Trophoblast cell (in vitro differentiated cells and primary cell): ENCODE data around the gene UBASH3B.

Experiments used
- DNase-seq, 2 donors: peaks; one replicate each; pipeline ENCODE4 v3.0.0-alpha.2; 2016
- H2AFZ ChIP-seq: 2 replicates; pipeline ENCODE4 v1.6.1; 2013; ENCODE audit warnings: low read length, moderate library complexity, mild to moderate bottlenecking; ENCODE audit not compliant: insufficient read depth, poor library complexity
- H2AK5ac ChIP-seq: 2 replicates; pipeline ENCODE4 v1.6.1; 2013; ENCODE audit warnings: mild to moderate bottlenecking, low read length
- H2BK120ac ChIP-seq: 2 replicates; pipeline ENCODE4 v1.6.1; 2013; ENCODE audit warnings: low read length, mild to moderate bottlenecking, moderate library complexity; ENCODE audit not compliant: insufficient read depth, poor library complexity
- H2BK12ac ChIP-seq: 2 replicates; pipeline ENCODE4 v1.6.1; 2013; ENCODE audit warnings: mild to moderate bottlenecking, low read length, moderate library complexity
- H2BK5ac ChIP-seq: 2 replicates; pipeline ENCODE4 v1.6.1; 2013; ENCODE audit warnings: low read length, low read depth, moderate library complexity, mild to moderate bottlenecking; ENCODE audit not compliant: poor library complexity
- H3K14ac ChIP-seq: 2 replicates; pipeline ENCODE4 v1.6.1; 2013; ENCODE audit warnings: mild to moderate bottlenecking, low read length
- H3K18ac ChIP-seq: 2 replicates; pipeline ENCODE4 v1.6.1; 2013; ENCODE audit warnings: mild to moderate bottlenecking, low read length
- H3K23ac ChIP-seq: 2 replicates; pipeline ENCODE4 v1.6.1; 2013; ENCODE audit warnings: low read length
- H3K27ac ChIP-seq: 2 replicates; pipeline ENCODE4 v1.5.1; 2013; ENCODE audit warnings: low read depth, mild to moderate bottlenecking, inconsistent platforms, low read length, moderate library complexity
- H3K27me3 ChIP-seq: 2 replicates; pipeline ENCODE4 v1.6.1; 2013; ENCODE audit warnings: inconsistent platforms, mild to moderate bottlenecking, low read length, moderate library complexity; ENCODE audit not compliant: insufficient read depth
- H3K36me3 ChIP-seq, 2 experiments: 1 replicate in 1 of 2; 2 replicates in 1 of 2; pipeline ENCODE4 v1.6.1; 2013; ENCODE audit warnings: low read length in 2 of 2, mild to moderate bottlenecking in 2 of 2, moderate library complexity in 1 of 2; ENCODE audit not compliant: insufficient read depth in 2 of 2, control insufficient read depth in 1 of 2
- H3K4ac ChIP-seq: 2 replicates; pipeline ENCODE4 v1.6.1; 2013; ENCODE audit warnings: low read depth, mild to moderate bottlenecking, low read length, moderate library complexity
- H3K4me1 ChIP-seq, 2 experiments: 1 replicate in 1 of 2; 2 replicates in 1 of 2; pipeline ENCODE4 v1.6.1; 2013; ENCODE audit warnings: low read length in 2 of 2, mild to moderate bottlenecking in 2 of 2, moderate library complexity in 1 of 2; ENCODE audit not compliant: insufficient read depth in 2 of 2, control insufficient read depth in 1 of 2
- H3K4me2 ChIP-seq: 2 replicates; pipeline ENCODE4 v1.6.1; 2013; ENCODE audit warnings: inconsistent platforms, mild to moderate bottlenecking, low read length, moderate library complexity
- H3K4me3 ChIP-seq: 2 replicates; pipeline ENCODE4 v1.5.1; 2013; ENCODE audit warnings: mild to moderate bottlenecking, low read depth, low read length, inconsistent platforms
- H3K79me1 ChIP-seq: one replicate; pipeline ENCODE4 v1.6.1; 2013; ENCODE audit warnings: low read length
- H3K79me2 ChIP-seq: 2 replicates; pipeline ENCODE4 v1.6.1; 2013; ENCODE audit warnings: low read length, mild to moderate bottlenecking; ENCODE audit not compliant: control insufficient read depth, insufficient read depth, poor library complexity
- H3K9ac ChIP-seq: 2 replicates; pipeline ENCODE4 v1.6.1; 2013; ENCODE audit warnings: mild to moderate bottlenecking, low read length
- H3K9me3 ChIP-seq: 2 replicates; pipeline ENCODE4 v1.6.1; 2013; ENCODE audit warnings: low read depth, mild to moderate bottlenecking, control low read depth, inconsistent platforms, low read length; ENCODE audit not compliant: insufficient read depth
- H4K12ac ChIP-seq: 2 replicates; pipeline ENCODE4 v1.6.1; 2013; ENCODE audit warnings: low read depth, mild to moderate bottlenecking, low read length, moderate library complexity
- H4K8ac ChIP-seq: 2 replicates; pipeline ENCODE4 v1.6.1; 2013; ENCODE audit warnings: low read depth, mild to moderate bottlenecking, low read length, moderate library complexity
- H4K91ac ChIP-seq: one replicate; pipeline ENCODE4 v1.6.1; 2013; ENCODE audit warnings: low read depth, mild to moderate bottlenecking, low read length, moderate library complexity
- WGBS: extraction: QIAGEN DNeasy Blood & Tissue Kit; methylation state at CpG from one replicate; pipeline ENCODE4 v1.1.7; 2013; ENCODE audit warnings: missing lambda C conversion rate; ENCODE audit not compliant: insufficient read length, insufficient coverage; ENCODE audit errors: extremely low coverage; 5-methylcytosine and 5-hydroxymethylcytosine counted together

Gene UBASH3B

DNA sequence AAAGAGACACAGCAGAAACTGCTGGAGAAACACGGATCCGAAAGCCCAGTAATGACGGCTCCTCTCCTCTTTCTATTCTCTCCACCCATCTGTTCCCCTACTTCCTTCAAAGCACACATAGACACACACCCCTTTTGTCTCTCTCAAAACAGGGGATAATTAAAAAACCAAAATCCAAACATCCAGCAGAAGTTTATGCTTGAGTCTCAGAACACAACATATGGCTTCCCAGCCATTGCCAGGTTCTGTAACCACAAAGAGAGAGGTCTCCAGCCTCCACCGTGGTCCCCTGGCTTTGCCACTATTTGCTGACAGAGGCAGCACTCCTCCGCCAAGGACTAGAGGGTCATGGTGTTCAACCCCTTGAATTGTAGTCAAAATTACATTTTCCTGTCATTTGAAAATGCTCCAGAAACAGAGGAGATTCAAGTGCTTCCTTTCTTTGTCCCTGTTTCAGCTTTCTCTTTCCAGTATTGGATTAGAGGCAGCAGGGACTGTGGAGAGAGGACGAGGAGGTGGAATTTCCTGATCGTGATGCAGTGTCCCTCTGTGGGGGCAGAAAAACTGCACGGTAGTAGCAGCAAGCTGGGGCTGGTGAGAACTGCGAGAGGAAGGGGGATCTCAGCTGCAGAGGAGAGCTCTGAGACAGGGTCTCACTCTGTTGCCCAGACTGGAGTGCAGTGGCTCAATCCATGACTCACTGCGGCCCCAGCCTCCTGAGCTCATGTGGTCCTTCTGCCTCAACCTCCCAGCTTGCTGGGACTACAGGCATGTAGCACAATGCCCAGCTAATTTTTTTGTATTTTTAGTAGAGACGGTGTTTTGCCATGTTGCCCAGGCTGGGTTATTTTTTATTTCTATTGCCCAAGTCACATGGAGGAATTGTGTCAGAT is 60.3 kb downstream of the UBASH3B start:
- H3K79me2 ChIP-seq = peaks cover 2% of the 10 kb centered on the region
- H3K4me1 ChIP-seq = peaks cover 9% of the 10 kb centered on the region in 2 experiments
- H3K27me3 ChIP-seq = no peaks in the 10 kb centered on the region
- H3K14ac ChIP-seq = no peak overlapping the region
- peaks cover 8 to 10% of the 10 kb centered on the region in 2 experiments for H3K36me3 ChIP-seq
- H2AFZ ChIP-seq = no peak overlapping the region
- DNase-seq = no peak
- H2AK5ac ChIP-seq = no peak overlapping the region
- no peak overlapping the region for H3K27ac ChIP-seq
- H2BK5ac ChIP-seq = no peak overlapping the region
- H3K79me1 ChIP-seq = no peaks in the 10 kb centered on the region
- H3K4me3 ChIP-seq = no peak overlapping the region
- no peak overlapping the region for H2BK12ac ChIP-seq
- H3K9ac ChIP-seq = no peak overlapping the region
- H4K8ac ChIP-seq = no peak overlapping the region
- H3K23ac ChIP-seq = no peak overlapping the region
- H3K4ac ChIP-seq = no peak overlapping the region
- H4K12ac ChIP-seq = no peak overlapping the region
- H3K4me2 ChIP-seq = no peak overlapping the region
- no peak overlapping the region for H4K91ac ChIP-seq
- WGBS = no CpG with 5 or more reads among the region's 11 CpGs
- H3K9me3 ChIP-seq = no peaks in the 10 kb centered on the region
- peak overlapping the region; percentile 25 for H3K18ac ChIP-seq
- H2BK120ac ChIP-seq = no peak overlapping the region

DNA sequence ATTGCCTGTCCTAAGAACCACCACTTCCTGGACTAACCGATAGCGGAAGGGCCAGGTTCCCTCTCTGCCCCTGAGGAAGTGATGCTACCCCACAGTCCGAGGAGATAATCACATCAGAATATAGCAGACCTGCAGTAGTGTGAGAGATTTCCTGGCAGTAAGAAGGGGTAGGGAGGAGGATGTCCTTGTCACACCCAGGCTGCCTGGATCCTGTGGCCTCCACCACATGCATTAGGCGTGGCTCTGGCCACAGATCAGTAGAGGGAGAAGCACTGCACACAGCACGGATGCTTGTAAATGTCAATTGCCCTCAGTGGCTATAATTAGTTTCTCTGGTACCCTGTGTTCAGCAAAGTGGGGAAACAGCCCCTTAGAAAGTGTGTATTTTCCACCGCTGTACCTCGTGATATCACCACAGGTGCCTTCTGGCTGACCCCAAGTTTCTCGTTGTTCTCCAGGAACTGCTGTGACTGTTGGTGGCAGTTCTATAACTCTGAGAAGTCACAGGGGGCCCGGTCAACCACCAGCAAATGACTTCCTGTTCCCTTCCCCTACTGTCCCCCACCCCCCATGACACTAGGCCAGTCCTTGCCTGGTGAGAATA is 61.8 kb downstream of the UBASH3B start:
- Histone ChIP-seq H2AFZ (no peak overlapping the region), H4K8ac (no peak overlapping the region), H2BK12ac (no peak overlapping the region), H3K4me2 (no peak overlapping the region), H3K36me3 (peaks cover 5 to 6% of the 10 kb centered on the region in 2 experiments), H3K23ac (no peak overlapping the region), H2AK5ac (no peak overlapping the region), H3K27ac (no peak overlapping the region), H3K79me1 (no peaks in the 10 kb centered on the region), H3K4me3 (no peak overlapping the region), H3K27me3 (no peaks in the 10 kb centered on the region), H4K91ac (no peak overlapping the region), H3K14ac (no peak overlapping the region), H3K4ac (no peak overlapping the region), H3K4me1 (peaks cover 13 to 17% of the 10 kb centered on the region in 2 experiments), H3K9ac (no peak overlapping the region), H3K9me3 (no peaks in the 10 kb centered on the region), H3K18ac (no peak overlapping the region), H3K79me2 (peaks cover 2% of the 10 kb centered on the region), H4K12ac (no peak overlapping the region), H2BK5ac (no peak overlapping the region), H2BK120ac (no peak overlapping the region)
- WGBS = no CpG with 5 or more reads among the region's 9 CpGs
- no peak for DNase-seq

- H3K4me2 ChIP-seq = no peak overlapping the region
- H4K12ac ChIP-seq = no peak overlapping the region
- H3K4me1 ChIP-seq = peaks cover 22 to 29% of the 10 kb centered on the region in 2 experiments
- no peaks in the 10 kb centered on the region for H3K27me3 ChIP-seq
- no peak overlapping the region for H4K91ac ChIP-seq
- no peak overlapping the region for H3K23ac ChIP-seq
- no peak overlapping the region for H2BK5ac ChIP-seq
- H2BK12ac ChIP-seq = no peak overlapping the region
- H2BK120ac ChIP-seq = no peak overlapping the region
- no peak overlapping the region for H3K27ac ChIP-seq
- H3K4me3 ChIP-seq = no peak overlapping the region
- DNase-seq = peak; percentile 73 to 87
- peaks cover 2 to 4% of the 10 kb centered on the region in 2 experiments for H3K36me3 ChIP-seq
- H3K9me3 ChIP-seq = no peaks in the 10 kb centered on the region
- H2AFZ ChIP-seq = no peak overlapping the region
- 100% methylated on average over 1 of the region's 7 CpGs for WGBS
- peaks cover 2% of the 10 kb centered on the region for H3K79me2 ChIP-seq
- H2AK5ac ChIP-seq = no peak overlapping the region
- H4K8ac ChIP-seq = no peak overlapping the region
- no peak overlapping the region for H3K14ac ChIP-seq
- H3K9ac ChIP-seq = no peak overlapping the region
- H3K4ac ChIP-seq = no peak overlapping the region
- H3K79me1 ChIP-seq = no peaks in the 10 kb centered on the region
- H3K18ac ChIP-seq = no peak overlapping the region
Observed at GRCh38 chr11:122720107-122720881, 64.8 kb downstream of the UBASH3B start.

DNA sequence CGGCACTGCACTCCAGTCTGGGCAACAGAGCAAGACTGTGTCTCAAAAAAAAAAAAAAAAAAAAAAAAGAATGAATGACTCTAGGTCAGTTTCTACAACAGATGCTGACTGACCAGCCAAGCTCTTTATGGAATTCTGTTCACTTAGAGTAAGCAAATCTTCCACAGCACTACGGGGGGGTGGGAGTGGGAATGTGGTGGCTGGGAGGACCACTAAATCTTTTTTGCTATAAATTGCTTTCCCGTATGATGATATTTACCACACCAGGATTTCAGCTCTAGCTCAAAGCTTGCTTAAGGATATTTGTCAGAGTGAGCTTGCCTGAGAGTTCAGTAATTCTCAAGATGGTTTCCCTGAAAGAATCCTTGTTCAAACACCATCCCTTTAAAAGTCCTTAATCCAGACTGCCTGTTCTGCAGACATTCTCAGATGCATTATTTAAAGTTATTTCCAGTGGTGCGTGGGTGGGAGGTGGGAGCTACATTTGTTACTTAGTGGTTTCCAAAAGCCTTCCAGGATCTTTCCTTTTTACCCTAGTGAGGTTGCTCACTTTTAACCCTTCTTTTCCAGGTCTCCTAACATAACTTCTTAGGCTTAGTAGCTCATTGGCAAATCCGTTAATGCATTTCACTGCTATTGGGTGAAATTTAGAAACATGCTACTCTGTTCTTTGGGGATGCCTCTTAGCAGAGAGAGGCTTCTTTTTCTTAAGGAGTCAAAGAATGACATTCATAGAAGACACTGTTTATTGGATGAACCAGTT is 65.9 kb downstream of the UBASH3B start:
- Histone ChIP-seq H3K27me3 (no peaks in the 10 kb centered on the region), H3K4ac (no peak overlapping the region), H4K91ac (no peak overlapping the region), H2BK12ac (no peak overlapping the region), H3K14ac (no peak overlapping the region), H3K27ac (no peak overlapping the region), H3K79me2 (no peaks in the 10 kb centered on the region), H3K4me2 (no peak overlapping the region), H3K4me3 (no peak overlapping the region), H4K8ac (no peak overlapping the region), H3K4me1 (peaks cover 20 to 29% of the 10 kb centered on the region in 2 experiments), H3K23ac (no peak overlapping the region), H3K36me3 (peaks cover 0 to 4% of the 10 kb centered on the region in 2 experiments), H2AK5ac (no peak overlapping the region), H3K79me1 (no peaks in the 10 kb centered on the region), H3K9me3 (no peaks in the 10 kb centered on the region), H2BK5ac (no peak overlapping the region), H2AFZ (no peak overlapping the region), H3K9ac (no peak overlapping the region), H3K18ac (no peak overlapping the region), H4K12ac (no peak overlapping the region), H2BK120ac (no peak overlapping the region)
- DNase-seq = no peak
- WGBS = no CpG with 5 or more reads among the region's 5 CpGs
